ENCODE results near the gene TMEM269. TPM values are rescaled to one million over a fixed set of nuclear protein-coding genes. Genes with fewer than 3 reads are reported as not detected.

TMEM269 gene
- total RNA-seq, 3 donors from 2014 or later = not detected

DNA sequence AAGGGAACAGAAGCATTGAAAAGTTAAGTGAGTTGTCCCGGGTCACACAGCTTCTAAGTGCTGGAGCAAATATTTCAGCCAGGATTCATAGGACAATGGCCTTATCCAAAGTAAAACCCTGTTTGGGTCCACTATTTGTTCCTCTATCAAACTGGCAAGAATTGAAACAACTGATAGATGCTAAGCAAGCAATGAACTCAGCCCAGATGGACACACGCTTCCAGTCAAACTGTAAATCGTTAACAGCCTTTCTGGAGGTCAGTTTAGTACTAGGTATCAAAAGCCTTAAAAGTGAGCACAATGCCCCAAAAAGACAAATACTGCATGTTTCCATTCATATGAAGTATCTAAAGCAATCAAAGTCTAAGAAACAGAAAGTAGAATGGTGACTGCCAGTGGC, 33.2 kb downstream of the TMEM269 start:
- TF ChIP-seq, protein P1, sequence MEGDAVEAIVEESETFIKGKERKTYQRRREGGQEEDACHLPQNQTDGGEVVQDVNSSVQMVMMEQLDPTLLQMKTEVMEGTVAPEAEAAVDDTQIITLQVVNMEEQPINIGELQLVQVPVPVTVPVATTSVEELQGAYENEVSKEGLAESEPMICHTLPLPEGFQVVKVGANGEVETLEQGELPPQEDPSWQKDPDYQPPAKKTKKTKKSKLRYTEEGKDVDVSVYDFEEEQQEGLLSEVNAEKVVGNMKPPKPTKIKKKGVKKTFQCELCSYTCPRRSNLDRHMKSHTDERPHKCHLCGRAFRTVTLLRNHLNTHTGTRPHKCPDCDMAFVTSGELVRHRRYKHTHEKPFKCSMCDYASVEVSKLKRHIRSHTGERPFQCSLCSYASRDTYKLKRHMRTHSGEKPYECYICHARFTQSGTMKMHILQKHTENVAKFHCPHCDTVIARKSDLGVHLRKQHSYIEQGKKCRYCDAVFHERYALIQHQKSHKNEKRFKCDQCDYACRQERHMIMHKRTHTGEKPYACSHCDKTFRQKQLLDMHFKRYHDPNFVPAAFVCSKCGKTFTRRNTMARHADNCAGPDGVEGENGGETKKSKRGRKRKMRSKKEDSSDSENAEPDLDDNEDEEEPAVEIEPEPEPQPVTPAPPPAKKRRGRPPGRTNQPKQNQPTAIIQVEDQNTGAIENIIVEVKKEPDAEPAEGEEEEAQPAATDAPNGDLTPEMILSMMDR (IDR thresholded peaks at IDR 0.05) = no peak
- H3K36me3 ChIP-seq (ENCODE audit: low read depth) = no peaks in the 10 kb centered on the region

DNA sequence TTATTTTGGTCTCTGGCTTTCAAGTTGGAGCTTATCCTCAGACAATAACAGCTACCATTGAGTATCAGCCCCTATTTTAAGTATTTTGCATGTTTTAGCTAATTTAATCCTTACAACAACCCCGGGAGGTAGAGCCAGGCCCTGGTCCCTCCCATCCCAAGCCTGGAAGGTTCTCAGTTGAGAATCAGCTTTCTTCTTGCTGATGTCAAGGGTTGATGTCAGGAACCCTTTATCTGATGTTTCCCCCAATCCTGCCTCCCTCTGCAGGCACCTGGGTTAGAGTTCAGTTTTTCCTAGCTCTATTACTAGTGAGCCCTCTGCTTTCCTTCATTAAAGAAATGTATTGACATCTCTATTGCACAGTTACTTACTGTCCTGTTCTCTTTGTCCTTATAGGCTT, 36.0 kb downstream of the TMEM269 start:
- ATAC-seq (no peak), DNase-seq (no peak)
- no peaks in the 10 kb centered on the region for H3K9me3 ChIP-seq
- TF ChIP-seq, protein P1 (IDR thresholded peaks at IDR 0.05) = no peak
- no peaks in the 10 kb centered on the region for H3K36me3 ChIP-seq (ENCODE audit: low read depth)
- H3K4me3 ChIP-seq = no peak overlapping the region
- intact Hi-C loops (cut with DNase I, micrococcal nuclease) = no loop called here
- peaks cover 4% of the 10 kb centered on the region for H3K4me1 ChIP-seq (ENCODE audit: low read depth)

More for the DNA sequence above, 33.2 kb downstream of the TMEM269 start:
- Histone ChIP-seq H3K4me3 (no peak overlapping the region), H3K4me1 (ENCODE audit: low read depth) (peaks cover 4% of the 10 kb centered on the region), H3K9me3 (no peaks in the 10 kb centered on the region)
- no peak for ATAC-seq
- DNase-seq = no peak
- intact Hi-C loops (cut with DNase I, micrococcal nuclease) = no loop called here

DNA sequence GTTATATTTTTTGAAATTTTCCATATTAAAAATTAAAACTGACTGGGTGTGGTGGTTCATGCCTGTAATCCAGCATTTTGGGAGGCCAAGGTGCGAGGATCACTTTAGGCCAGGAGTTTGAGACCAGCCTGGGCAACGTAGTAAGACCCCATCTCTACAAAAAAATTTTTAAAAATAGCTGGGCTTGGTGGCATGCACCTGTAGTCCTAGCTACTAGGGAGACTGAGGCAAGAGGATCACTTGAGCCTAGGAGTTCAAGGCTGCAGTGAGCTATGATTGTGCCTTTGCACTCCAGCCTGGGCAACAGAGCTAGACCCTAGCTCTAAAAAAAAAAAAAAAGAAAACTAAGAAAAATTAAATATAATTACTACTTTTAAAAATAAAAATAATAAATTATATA, 36.9 kb downstream of the TMEM269 start:
- Histone ChIP-seq H3K4me3 (no peak overlapping the region), H3K9me3 (no peaks in the 10 kb centered on the region), H3K4me1 (ENCODE audit: low read depth) (peaks cover 4% of the 10 kb centered on the region), H3K36me3 (ENCODE audit: low read depth) (no peaks in the 10 kb centered on the region)
- DNase-seq (no peak), ATAC-seq (no peak)
- TF ChIP-seq, protein P1 (IDR thresholded peaks at IDR 0.05) = no peak
- intact Hi-C loops (cut with DNase I, micrococcal nuclease) = no loop called here

DNA sequence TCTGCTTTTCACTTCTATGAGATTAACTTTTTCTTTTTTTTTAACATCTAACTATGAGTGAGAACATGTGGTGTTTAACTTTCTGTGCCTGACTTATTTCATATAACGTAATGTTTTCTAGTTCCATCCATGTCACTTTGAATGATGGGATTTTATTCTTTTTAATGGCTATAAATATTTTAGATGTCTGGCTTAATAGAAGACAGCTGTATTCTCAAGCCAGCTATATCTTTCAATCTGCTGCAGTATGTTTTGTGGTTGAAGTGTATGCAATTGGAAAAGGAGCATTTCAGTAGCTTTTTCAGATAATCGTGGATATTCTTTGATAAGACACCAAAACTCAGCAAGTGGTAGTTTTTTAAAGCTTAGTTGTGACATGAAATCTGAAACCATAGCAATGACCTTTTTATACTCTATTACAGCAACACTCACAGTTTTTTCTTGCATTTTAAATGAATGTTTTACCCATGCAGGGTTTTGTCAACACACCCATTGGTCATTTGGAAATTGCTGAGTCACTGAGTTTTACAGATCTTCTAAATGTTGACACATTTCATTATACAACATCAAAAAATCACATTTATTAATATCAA, 38.1 kb downstream of the TMEM269 start:
- ATAC-seq = no peak
- Histone ChIP-seq H3K36me3 (ENCODE audit: low read depth) (no peaks in the 10 kb centered on the region), H3K4me3 (no peak overlapping the region), H3K9me3 (no peaks in the 10 kb centered on the region), H3K4me1 (ENCODE audit: low read depth) (no peaks in the 10 kb centered on the region)
- DNase-seq = no peak
- intact Hi-C loops (cut with DNase I, micrococcal nuclease) = no loop called here
- TF ChIP-seq, protein P1 (IDR thresholded peaks at IDR 0.05) = no peak

DNA sequence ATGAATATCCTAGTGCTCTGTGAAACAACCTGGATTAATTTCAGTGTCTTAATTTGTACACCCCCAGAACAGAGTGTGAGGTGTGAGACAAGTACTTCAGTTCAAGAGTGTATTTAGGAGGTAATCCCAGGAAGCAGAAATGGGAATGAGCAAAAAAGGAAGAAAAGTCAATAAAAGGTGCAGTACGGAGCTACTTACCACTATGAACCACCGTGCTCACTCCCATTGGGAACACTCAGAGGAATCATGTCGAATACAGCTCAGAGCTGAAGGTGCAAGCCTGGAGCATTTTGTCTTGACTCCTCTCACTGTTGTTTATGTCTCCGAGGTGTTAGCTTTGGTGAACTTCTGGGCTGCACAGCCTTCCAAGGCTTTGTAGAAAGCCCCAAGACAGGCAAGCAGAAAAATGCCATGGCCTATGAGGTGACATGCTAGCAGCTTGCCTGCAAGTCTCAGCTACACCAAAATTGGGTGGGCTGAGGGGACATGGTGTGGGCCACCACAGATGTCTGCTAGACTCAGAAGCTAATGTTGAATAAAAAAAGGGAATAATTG, 39.8 kb downstream of the TMEM269 start:
- H3K4me1 ChIP-seq (ENCODE audit: low read depth) = no peaks in the 10 kb centered on the region
- DNase-seq (no peak), ATAC-seq (no peak)
- intact Hi-C loops (cut with DNase I, micrococcal nuclease) = no loop called here
- H3K4me3 ChIP-seq = no peak overlapping the region
- TF ChIP-seq, protein P1 (IDR thresholded peaks at IDR 0.05) = no peak
- no peaks in the 10 kb centered on the region for H3K9me3 ChIP-seq
- no peaks in the 10 kb centered on the region for H3K36me3 ChIP-seq (ENCODE audit: low read depth)
